Measurements from ENCODE around the gene CDYL. TPM values are rescaled to one million over a fixed set of nuclear protein-coding genes. Genes with fewer than 3 reads are reported as not detected.

Gene CDYL
- total and polyA plus RNA-seq, 2 of the 4 experiments (the other 2 are of a cell fraction), result 14.2 to 92.1 TPM

DNA sequence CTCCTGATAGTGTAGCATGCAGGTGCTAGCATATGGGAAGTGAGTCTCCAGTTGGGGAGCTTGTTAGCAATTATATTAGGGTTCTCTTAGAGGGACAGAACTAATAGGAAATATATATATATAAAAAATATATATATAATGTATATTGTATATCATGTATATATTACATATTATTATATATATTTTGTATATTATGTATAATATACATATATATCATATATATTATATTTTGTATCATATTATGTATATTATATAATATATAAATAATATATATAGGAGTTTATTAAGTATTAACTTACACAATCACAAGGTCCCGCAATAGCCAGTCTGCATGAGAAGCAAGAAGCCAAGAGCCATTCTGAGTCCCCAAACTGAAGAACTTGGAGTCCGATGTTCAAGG is 84.2 kb downstream of the CDYL start:
- no peak overlapping the region for H2AK9ac ChIP-seq (replicated peaks; ENCODE audit: low read depth, low read length, poor library complexity)
- H3K27me3 ChIP-seq (ENCODE audit: control insufficient read depth, insufficient read depth, low read length), result no peaks in the 10 kb centered on the region
- peaks cover 55% of the 10 kb centered on the region for H4K20me1 ChIP-seq (ENCODE audit: insufficient read depth, low read length)
- no peak overlapping the region for H3K4me2 ChIP-seq (ENCODE audit: low read depth, low read length)
- H3K9me1 ChIP-seq (ENCODE audit: insufficient read depth, low read length), result peaks cover 5% of the 10 kb centered on the region; the same call in 1 of the 2 replicates
- H2BK5ac ChIP-seq (ENCODE audit: low read depth, low read length, poor library complexity, severe bottlenecking), result no peak overlapping the region
- CTCF ChIA-PET, result no interaction called here
- TF ChIP-seq MXI1 (IDR thresholded peaks at IDR 0.05; ENCODE audit: borderline replicate concordance, low read depth, low read length) (no peak), POLR2A (IDR thresholded peaks at IDR 0.05; ENCODE audit: low read depth, low read length) (no peak), CEBPB (IDR thresholded peaks at IDR 0.05; ENCODE audit: low read depth, low read length) (no peak), RFX5 (IDR thresholded peaks at IDR 0.05; ENCODE audit: low read depth, low read length) (no peak), CTCF (conservative IDR thresholded peaks at IDR 0.05; ENCODE audit: low read depth, low read length) (no peak), RCOR1 (IDR thresholded peaks at IDR 0.05; ENCODE audit: insufficient replicate concordance, low read length) (no peak), RAD21 (IDR thresholded peaks at IDR 0.05; ENCODE audit: low read length) (no peak), FOS (IDR thresholded peaks at IDR 0.05; ENCODE audit: low read depth, low read length) (no peak), SMC3 (IDR thresholded peaks at IDR 0.05; ENCODE audit: low read depth, low read length) (no peak), ELK1 (IDR thresholded peaks at IDR 0.05; ENCODE audit: borderline replicate concordance, low read depth, low read length) (no peak), MAZ (IDR thresholded peaks at IDR 0.05; ENCODE audit: borderline replicate concordance, low read depth, low read length) (no peak), NFE2L2 (IDR thresholded peaks at IDR 0.05; ENCODE audit: low read depth, low read length) (no peak), BHLHE40 (IDR thresholded peaks at IDR 0.05; ENCODE audit: low read depth, low read length) (no peak)
- TF ChIP-seq, protein P1, sequence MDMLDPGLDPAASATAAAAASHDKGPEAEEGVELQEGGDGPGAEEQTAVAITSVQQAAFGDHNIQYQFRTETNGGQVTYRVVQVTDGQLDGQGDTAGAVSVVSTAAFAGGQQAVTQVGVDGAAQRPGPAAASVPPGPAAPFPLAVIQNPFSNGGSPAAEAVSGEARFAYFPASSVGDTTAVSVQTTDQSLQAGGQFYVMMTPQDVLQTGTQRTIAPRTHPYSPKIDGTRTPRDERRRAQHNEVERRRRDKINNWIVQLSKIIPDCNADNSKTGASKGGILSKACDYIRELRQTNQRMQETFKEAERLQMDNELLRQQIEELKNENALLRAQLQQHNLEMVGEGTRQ (IDR thresholded peaks at IDR 0.05; ENCODE audit: low read depth, low read length), result no peak
- no peak overlapping the region for H3K23ac ChIP-seq (ENCODE audit: low read depth, low read length)
- no peak overlapping the region for H3K14ac ChIP-seq (replicated peaks; ENCODE audit: low read depth, low read length)
- peaks cover 1% of the 10 kb centered on the region; the same call in 1 of the 2 replicates for H3K4me1 ChIP-seq (ENCODE audit: control insufficient read depth, insufficient read depth, low read length)
- H2BK120ac ChIP-seq (ENCODE audit: low read depth, low read length), result no peak overlapping the region
- POLR2A ChIA-PET (ENCODE audit: unreplicated experiment), result no interaction called here
- no peak overlapping the region for H2BK20ac ChIP-seq (ENCODE audit: low read depth, low read length)
- H3K27ac ChIP-seq (ENCODE audit: insufficient read depth, low read length), result no peak overlapping the region
- H3K9me3 ChIP-seq (ENCODE audit: control insufficient read depth, insufficient read depth, low read length), result no peaks in the 10 kb centered on the region
- H4K5ac ChIP-seq (ENCODE audit: low read depth, low read length), result no peak overlapping the region
- whole genome bisulfite sequencing, 2 experiments (ENCODE audit: extremely low coverage in 2 of 2, insufficient read length in 1 of 2), result 100% methylated on average over 1 of the region's 2 CpGs; no CpG with 5 or more reads in 1 of the 2 experiments
- intact Hi-C loops (cut with micrococcal nuclease) (no loop called here), dilution Hi-C loops (cut with HindIII; ENCODE audit: low sequenced_read_pairs, unreplicated experiment) (no loop called here), in situ Hi-C loops (cut with MboI; ENCODE audit: low sequenced_read_pairs) (no loop called here)
- no peak overlapping the region for H3K18ac ChIP-seq (ENCODE audit: low read depth, low read length)
- no peak overlapping the region for H2AFZ ChIP-seq (replicated peaks; ENCODE audit: low read length, poor library complexity)
- H2BK15ac ChIP-seq (ENCODE audit: low read depth, low read length), result no peak overlapping the region
- no peak overlapping the region for H3K56ac ChIP-seq (ENCODE audit: extremely low read depth, insufficient read depth, low read length)
- no peak overlapping the region for H4K8ac ChIP-seq (ENCODE audit: low read depth in 2 of 2, low read length in 2 of 2)
- BruUV-seq (replicated peaks), result no TSS peak
- peaks cover 50 to 78% of the 10 kb centered on the region in 2 experiments for H3K79me1 ChIP-seq (ENCODE audit: low read depth in 1 of 2, low read length in 2 of 2)
- H3K4me3 ChIP-seq (ENCODE audit: insufficient read depth, low read depth, low read length), result no peak overlapping the region
- no peak overlapping the region for H3K9ac ChIP-seq (ENCODE audit: low read depth, low read length)
- no peak overlapping the region for H3K4ac ChIP-seq (ENCODE audit: low read depth, low read length)
- H2AK5ac ChIP-seq (ENCODE audit: low read depth, low read length), result no peak overlapping the region
- H4K91ac ChIP-seq (ENCODE audit: insufficient read depth, low read depth, low read length), result no peak overlapping the region
- no peaks in the 10 kb centered on the region for H3K36me3 ChIP-seq (ENCODE audit: control insufficient read depth, insufficient read depth, low read length)
- no peak for DNase-seq
- ATAC-seq (ENCODE audit: low read depth), result no peak

Data from IMR-90 (cell line).